Brain microvascular endothelial cell (primary cell): ENCODE measurements around the gene AKT3.
A peak's percentile ranks its signal among the peaks of the same experiment; 100 is the strongest.

Experiments
- DNase-seq: peaks from one replicate; pipeline ENCODE4 v3.0.0-alpha.2; 2020
- H3K27ac ChIP-seq: fragments of 250-450 bp; sonication (Bioruptor Pico); 2 replicates; pipeline ENCODE4 v1.5.1; 2020; ENCODE audit warnings: mild to moderate bottlenecking, moderate library complexity
- H3K27me3 ChIP-seq: fragments of 250-450 bp; sonication (Bioruptor Pico); replicated peaks from 2 replicates; pipeline ENCODE4 v1.5.1; 2020; ENCODE audit warnings: mild to moderate bottlenecking
- H3K36me3 ChIP-seq: fragments of 250-450 bp; sonication (Bioruptor Pico); replicated peaks from 2 replicates; pipeline ENCODE4 v1.5.1; 2020; ENCODE audit warnings: mild to moderate bottlenecking
- H3K4me3 ChIP-seq: 2 replicates; pipeline ENCODE4 v1.5.1; 2011; ENCODE audit warnings: low read depth, mild to moderate bottlenecking, control low read depth, low read length, moderate library complexity
- in situ Hi-C: cut with HindIII; loops from 2 replicates; pipeline ENCODE4 v1.10.0; 2017; ENCODE audit warnings: low sequenced_read_pairs, low pct_ligation_motif_present
- TF ChIP-seq, protein P1 (sequence below): IDR thresholded peaks from 2 replicates; pipeline ENCODE4 v1.5.1; 2011; ENCODE audit warnings: low read depth, mild to moderate bottlenecking, moderate library complexity, low read length, control low read depth, inconsistent platforms; ENCODE audit errors: missing control alignments

AKT3 gene

DNA sequence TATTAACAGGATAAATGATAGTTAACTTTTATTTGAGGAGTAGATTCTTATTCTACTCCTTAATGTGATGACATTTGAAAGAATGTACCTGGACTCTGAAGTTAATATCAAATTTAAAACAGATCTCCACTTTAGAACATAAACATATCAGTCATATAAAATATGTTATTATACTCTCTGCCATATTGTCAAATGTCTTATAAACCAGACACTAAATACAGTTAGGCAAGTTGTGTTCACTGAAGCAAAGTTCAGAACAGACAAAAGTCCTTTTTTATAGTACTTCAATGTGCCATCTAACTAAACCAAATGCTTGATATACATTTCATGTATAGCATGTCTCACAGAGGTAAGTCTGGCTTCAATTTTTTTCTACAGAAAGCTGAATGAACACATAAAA is 285.2 kb downstream of the AKT3 start:
- Histone ChIP-seq H3K4me3 (no peak overlapping the region), H3K27me3 (no peaks in the 10 kb centered on the region), H3K27ac (no peak overlapping the region), H3K36me3 (peaks cover 11% of the 10 kb centered on the region)
- TF ChIP-seq, protein P1, sequence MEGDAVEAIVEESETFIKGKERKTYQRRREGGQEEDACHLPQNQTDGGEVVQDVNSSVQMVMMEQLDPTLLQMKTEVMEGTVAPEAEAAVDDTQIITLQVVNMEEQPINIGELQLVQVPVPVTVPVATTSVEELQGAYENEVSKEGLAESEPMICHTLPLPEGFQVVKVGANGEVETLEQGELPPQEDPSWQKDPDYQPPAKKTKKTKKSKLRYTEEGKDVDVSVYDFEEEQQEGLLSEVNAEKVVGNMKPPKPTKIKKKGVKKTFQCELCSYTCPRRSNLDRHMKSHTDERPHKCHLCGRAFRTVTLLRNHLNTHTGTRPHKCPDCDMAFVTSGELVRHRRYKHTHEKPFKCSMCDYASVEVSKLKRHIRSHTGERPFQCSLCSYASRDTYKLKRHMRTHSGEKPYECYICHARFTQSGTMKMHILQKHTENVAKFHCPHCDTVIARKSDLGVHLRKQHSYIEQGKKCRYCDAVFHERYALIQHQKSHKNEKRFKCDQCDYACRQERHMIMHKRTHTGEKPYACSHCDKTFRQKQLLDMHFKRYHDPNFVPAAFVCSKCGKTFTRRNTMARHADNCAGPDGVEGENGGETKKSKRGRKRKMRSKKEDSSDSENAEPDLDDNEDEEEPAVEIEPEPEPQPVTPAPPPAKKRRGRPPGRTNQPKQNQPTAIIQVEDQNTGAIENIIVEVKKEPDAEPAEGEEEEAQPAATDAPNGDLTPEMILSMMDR, result no peak
- in situ Hi-C loops, result no loop called here
- DNase-seq, result no peak

DNA sequence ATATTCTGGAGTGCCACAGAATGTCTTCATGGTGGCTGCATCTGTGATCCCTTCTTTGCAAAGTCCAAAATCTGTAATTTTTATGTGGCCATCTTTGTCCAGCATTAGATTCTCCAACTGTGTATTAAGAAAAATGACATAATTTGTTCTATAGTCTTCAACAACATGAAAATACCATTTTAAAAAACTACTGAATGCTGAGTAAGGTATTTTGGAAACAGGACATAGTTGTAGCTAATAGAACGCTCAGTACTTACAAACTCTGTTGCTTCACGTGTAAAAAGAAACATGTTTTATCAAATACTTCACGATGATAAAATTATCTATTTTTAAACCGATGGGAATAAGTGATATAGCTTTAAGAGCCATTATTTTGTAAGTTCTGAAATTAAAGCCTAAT is 286.3 kb downstream of the AKT3 start:
- no peak overlapping the region for H3K27ac ChIP-seq
- TF ChIP-seq, protein P1, result no peak
- in situ Hi-C loops, result no loop called here

DNA sequence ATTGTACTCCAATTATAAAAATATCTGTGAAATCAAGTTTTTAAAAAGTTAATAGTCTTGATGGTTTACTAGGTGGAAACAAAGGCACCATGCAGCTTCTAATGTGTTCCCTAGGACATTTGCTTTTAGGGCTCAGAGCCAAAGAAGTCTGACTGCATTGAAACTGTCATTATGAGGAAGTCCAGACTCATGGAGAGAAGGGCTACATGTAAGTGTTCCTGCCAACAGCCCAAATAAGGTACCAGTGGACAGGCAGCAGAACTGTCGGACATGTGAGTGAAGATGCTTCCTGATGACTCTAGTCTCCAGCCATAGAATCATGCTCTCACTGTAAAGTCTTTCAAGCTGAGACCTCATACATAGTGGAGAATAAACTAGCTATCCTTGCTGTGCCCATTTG is 287.6 kb downstream of the AKT3 start:
- in situ Hi-C loops, result no loop called here
- Histone ChIP-seq H3K27me3 (no peaks in the 10 kb centered on the region), H3K27ac (no peak overlapping the region), H3K4me3 (no peak overlapping the region), H3K36me3 (peaks cover 11% of the 10 kb centered on the region)
- DNase-seq, result no peak
- TF ChIP-seq, protein P1, result no peak

More for the DNA sequence above, 286.3 kb downstream of the AKT3 start:
- Histone ChIP-seq H3K4me3 (no peak overlapping the region), H3K36me3 (peaks cover 11% of the 10 kb centered on the region), H3K27me3 (no peaks in the 10 kb centered on the region)
- no peak for DNase-seq

DNA sequence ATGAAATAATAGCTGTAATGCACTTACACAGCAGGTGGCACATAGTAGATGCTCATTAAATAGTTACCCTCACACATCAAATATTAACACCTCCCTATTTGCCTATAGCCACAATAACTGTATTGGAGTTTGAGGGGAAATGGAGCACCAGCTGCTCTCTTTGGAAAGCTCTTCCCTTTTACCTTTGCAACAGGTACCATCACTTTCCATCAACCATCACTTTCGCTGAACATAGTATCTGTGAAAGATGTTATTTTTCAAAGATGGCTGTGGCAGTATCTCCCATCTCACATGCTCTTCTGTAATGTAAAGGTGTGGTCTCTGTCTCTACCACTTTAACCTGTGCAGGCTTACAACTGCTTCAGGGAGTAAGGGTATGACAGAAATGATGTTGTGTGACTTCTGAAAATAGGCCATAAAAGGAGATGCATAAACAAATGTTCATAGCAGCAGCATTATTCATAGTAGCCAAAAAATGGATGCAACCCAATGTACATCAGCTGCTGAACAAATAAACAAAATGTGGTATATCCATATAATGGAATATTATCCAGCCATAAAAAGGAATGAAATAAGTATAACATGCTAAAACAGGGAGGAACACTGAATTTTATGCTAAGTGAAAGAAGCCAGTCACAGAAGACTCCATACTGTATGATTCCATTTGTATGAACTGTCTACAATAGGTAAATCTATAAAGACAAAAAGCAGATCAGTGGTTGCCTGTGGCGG is 288.3 kb downstream of the AKT3 start:
- TF ChIP-seq, protein P1, result no peak
- DNase-seq, result no peak
- Histone ChIP-seq H3K27ac (no peak overlapping the region), H3K36me3 (peaks cover 11% of the 10 kb centered on the region), H3K27me3 (no peaks in the 10 kb centered on the region), H3K4me3 (no peak overlapping the region)
- in situ Hi-C loops, result no loop called here

DNA sequence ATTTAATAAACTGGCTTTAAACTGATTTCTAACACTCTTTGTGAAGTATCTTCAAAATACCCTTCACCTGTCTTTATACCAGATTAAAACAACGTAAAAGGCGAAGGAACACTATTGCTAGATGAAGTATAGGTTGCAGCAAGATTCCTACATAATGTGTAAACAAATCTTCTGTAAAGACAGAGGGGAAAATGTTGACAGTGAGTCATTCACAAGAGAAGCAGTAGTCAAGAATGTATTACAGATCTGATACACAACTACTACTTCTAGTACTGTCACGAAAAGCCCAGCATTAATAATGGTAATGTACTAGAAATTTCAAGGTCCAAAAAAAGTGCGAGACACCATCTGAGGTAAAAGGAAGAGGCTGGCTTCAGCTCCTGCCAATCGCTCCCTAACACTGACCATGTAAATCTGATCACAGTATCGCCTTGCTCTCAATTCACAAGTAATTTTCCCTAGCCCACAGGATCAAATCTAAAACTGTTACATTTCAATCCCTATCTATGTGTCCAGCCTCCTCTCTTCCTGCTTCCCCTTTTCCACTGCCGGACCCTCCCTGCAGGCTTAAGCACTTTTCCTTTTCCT is 290.4 kb downstream of the AKT3 start:
- TF ChIP-seq, protein P1, result no peak
- Histone ChIP-seq H3K4me3 (no peak overlapping the region), H3K36me3 (peaks cover 11% of the 10 kb centered on the region), H3K27ac (peak overlapping the region; percentile 19), H3K27me3 (no peaks in the 10 kb centered on the region)
- in situ Hi-C loops, result no loop called here
- DNase-seq, result no peak
